ENCODE data around the gene RABGAP1L. TPM values are rescaled to one million over a fixed set of nuclear protein-coding genes. Genes with fewer than 3 reads are reported as not detected.
A peak's percentile ranks its signal among the peaks of the same experiment; 100 is the strongest.

RABGAP1L gene
- total RNA-seq, 1 donor from 2014 or later = 53.6 TPM

GRCh38 chr1:174932587-174932986 lies 773.3 kb downstream of the RABGAP1L start:
- DNase-seq = no peak
- no peak for ATAC-seq (ENCODE audit: poor library complexity)
- intact Hi-C loops (cut with DNase I) = no loop called here

- DNase-seq (no peak), ATAC-seq (ENCODE audit: poor library complexity) (no peak)
- intact Hi-C loops (cut with DNase I) = no loop called here
Observed at GRCh38 chr1:174935961-174936727, 776.8 kb downstream of the RABGAP1L start.

GRCh38 chr1:174938281-174939007 lies 779.1 kb downstream of the RABGAP1L start:
- DNase-seq (no peak), ATAC-seq (ENCODE audit: poor library complexity) (peak; percentile 61)
- intact Hi-C loops (cut with DNase I) = no loop called here

- no peak for ATAC-seq (ENCODE audit: poor library complexity)
- intact Hi-C loops (cut with DNase I) = no loop called here
- no peak for DNase-seq
Observed at GRCh38 chr1:174939775-174940545, 780.6 kb downstream of the RABGAP1L start.

GRCh38 chr1:174940646-174941175 lies 781.4 kb downstream of the RABGAP1L start:
- ATAC-seq (ENCODE audit: poor library complexity) (no peak), DNase-seq (no peak)
- intact Hi-C loops (cut with DNase I) = no loop called here

GRCh38 chr1:174942547-174943255 lies 783.4 kb downstream of the RABGAP1L start:
- DNase-seq = peak; percentile 61
- intact Hi-C loops (cut with DNase I) = no loop called here
- ATAC-seq (ENCODE audit: poor library complexity) = peak; percentile 82

- DNase-seq (no peak), ATAC-seq (ENCODE audit: poor library complexity) (no peak)
- intact Hi-C loops (cut with DNase I) = no loop called here
Observed at GRCh38 chr1:174946031-174946430, 786.7 kb downstream of the RABGAP1L start.

- intact Hi-C loops (cut with DNase I) = no loop called here
- ATAC-seq (ENCODE audit: poor library complexity) (no peak), DNase-seq (no peak)
Observed at GRCh38 chr1:174949061-174949460, 789.7 kb downstream of the RABGAP1L start.

- intact Hi-C loops (cut with DNase I) = no loop called here
- DNase-seq (no peak), ATAC-seq (ENCODE audit: poor library complexity) (no peak)
Observed at GRCh38 chr1:174949645-174950044, 790.3 kb downstream of the RABGAP1L start.

GRCh38 chr1:174953285-174954072 lies 794.2 kb downstream of the RABGAP1L start:
- intact Hi-C loops (cut with DNase I) = no loop called here
- DNase-seq = no peak
- peak; percentile 27 for ATAC-seq (ENCODE audit: poor library complexity)

GRCh38 chr1:174954073-174954460 lies 794.7 kb downstream of the RABGAP1L start:
- DNase-seq (no peak), ATAC-seq (ENCODE audit: poor library complexity) (no peak)
- intact Hi-C loops (cut with DNase I) = no loop called here

- DNase-seq (no peak), ATAC-seq (ENCODE audit: poor library complexity) (no peak)
- intact Hi-C loops (cut with DNase I) = no loop called here
Observed at GRCh38 chr1:174954671-174955669, 795.6 kb downstream of the RABGAP1L start.

- DNase-seq (no peak), ATAC-seq (ENCODE audit: poor library complexity) (no peak)
- intact Hi-C loops (cut with DNase I) = no loop called here
Observed at GRCh38 chr1:174956086-174956485, 796.8 kb downstream of the RABGAP1L start.

GRCh38 chr1:174956976-174957375 lies 797.7 kb downstream of the RABGAP1L start:
- no peak for ATAC-seq (ENCODE audit: poor library complexity)
- intact Hi-C loops (cut with DNase I) = no loop called here
- no peak for DNase-seq

GRCh38 chr1:174957829-174958228 lies 798.5 kb downstream of the RABGAP1L start:
- intact Hi-C loops (cut with DNase I) = no loop called here
- ATAC-seq (ENCODE audit: poor library complexity) (no peak), DNase-seq (no peak)

GRCh38 chr1:174958396-174958795 lies 799.1 kb downstream of the RABGAP1L start:
- intact Hi-C loops (cut with DNase I) = no loop called here
- DNase-seq = no peak

GRCh38 chr1:174960362-174960761 lies 801.0 kb downstream of the RABGAP1L start:
- ATAC-seq (ENCODE audit: poor library complexity) (no peak), DNase-seq (no peak)
- intact Hi-C loops (cut with DNase I) = no loop called here

More at GRCh38 chr1:174958396-174958795, 799.1 kb downstream of the RABGAP1L start:
- ATAC-seq (ENCODE audit: poor library complexity) = no peak
